Activated naive CD8-positive, alpha-beta T cell (primary cell): ENCODE measurements around the gene HAUS7.

Experiments
- H3K27ac Mint-ChIP-seq: one replicate; pipeline ENCODE4 v1.8.0; 2021; ENCODE audit warnings: mixed read lengths
- H3K27me3 Mint-ChIP-seq: one replicate; pipeline ENCODE4 v1.8.0; 2021; ENCODE audit warnings: mixed read lengths
- H3K36me3 Mint-ChIP-seq: one replicate; pipeline ENCODE4 v1.8.0; 2021; ENCODE audit warnings: mixed read lengths
- H3K4me1 Mint-ChIP-seq: one replicate; pipeline ENCODE4 v1.8.0; 2021; ENCODE audit warnings: low read depth, mixed read lengths
- H3K4me3 Mint-ChIP-seq: one replicate; pipeline ENCODE4 v1.8.0; 2021; ENCODE audit warnings: mild to moderate bottlenecking, mixed read lengths
- H3K9me3 Mint-ChIP-seq: one replicate; pipeline ENCODE4 v1.8.0; 2021; ENCODE audit warnings: low read depth, mixed read lengths

Gene HAUS7

DNA sequence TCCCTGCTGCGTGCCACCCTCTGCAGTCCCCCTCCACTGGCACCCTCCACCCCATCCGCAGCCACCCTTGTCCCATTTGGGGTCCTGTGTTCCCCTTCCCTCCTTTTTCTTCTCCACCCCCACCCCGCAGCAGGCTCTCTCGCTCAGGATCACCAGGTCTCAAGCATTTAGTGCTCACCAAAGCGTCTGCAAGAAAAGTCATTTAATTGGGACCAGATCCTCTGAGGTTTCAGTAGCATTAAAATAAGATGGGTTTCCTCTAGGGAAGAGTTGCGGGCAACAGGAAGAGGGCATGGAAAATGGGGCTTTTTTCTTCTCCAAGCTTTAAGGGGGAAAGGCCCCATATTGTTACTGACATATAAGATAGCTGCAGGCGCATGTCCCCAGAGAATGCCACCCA lies 4.9 kb upstream of the HAUS7 start:
- no peak overlapping the region for H3K4me3 Mint-ChIP-seq
- H3K9me3 Mint-ChIP-seq, result no peaks in the 10 kb centered on the region
- no peak overlapping the region for H3K27ac Mint-ChIP-seq
- no peaks in the 10 kb centered on the region for H3K27me3 Mint-ChIP-seq
- H3K36me3 Mint-ChIP-seq, result no peaks in the 10 kb centered on the region
- peaks cover 2% of the 10 kb centered on the region for H3K4me1 Mint-ChIP-seq

DNA sequence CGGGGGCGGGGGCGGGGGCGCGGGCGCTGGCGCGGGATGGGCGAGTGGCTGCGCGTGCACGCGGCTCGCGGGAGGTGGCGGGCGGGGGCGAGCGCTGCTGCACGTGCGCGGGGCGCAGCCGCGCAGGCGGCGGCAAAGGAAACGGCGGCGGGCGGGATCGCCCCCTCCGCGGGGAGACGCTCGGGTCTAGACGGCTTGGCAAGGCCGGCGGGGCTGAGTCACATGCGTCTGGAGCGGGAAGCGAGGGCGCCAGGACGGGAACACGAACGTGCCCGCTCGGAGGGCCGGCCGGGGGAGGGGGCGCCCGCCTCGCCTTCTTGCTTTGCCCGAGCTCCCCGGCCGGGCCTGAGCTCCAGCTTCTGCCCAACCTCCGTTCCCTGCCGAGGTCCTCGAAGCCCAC lies 4.3 kb upstream of the HAUS7 start:
- Mint-ChIP-seq H3K9me3 (no peaks in the 10 kb centered on the region), H3K4me3 (no peak overlapping the region), H3K27me3 (no peaks in the 10 kb centered on the region), H3K36me3 (no peaks in the 10 kb centered on the region), H3K4me1 (peaks cover 2% of the 10 kb centered on the region), H3K27ac (no peak overlapping the region)

- Mint-ChIP-seq H3K27ac (peak overlapping the region; percentile 46), H3K36me3 (no peaks in the 10 kb centered on the region), H3K27me3 (no peaks in the 10 kb centered on the region), H3K4me1 (peaks cover 2% of the 10 kb centered on the region), H3K9me3 (no peaks in the 10 kb centered on the region), H3K4me3 (peak overlapping the region; percentile 7)
Observed at GRCh38 chrX:153474266-153474665, 3.9 kb upstream of the HAUS7 start.

DNA sequence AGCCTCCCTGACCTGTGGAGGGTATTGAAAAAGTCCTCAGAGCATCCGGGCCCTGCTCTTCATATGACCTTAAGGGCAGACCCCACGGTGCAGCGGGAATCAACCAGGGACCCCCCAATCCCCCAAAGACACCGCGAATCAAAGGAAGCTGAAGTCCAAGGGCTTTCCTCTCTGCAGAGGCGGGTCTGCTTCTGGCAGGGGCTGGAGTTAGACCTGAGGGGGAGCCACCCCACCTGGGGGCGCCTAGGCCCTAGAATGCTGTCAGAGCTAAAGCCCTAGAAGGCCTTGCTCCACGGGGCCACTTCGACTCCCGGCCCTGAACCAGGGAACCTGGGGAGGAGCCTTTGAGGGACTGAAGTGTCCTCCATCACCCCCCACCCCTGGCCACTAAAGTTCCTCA lies 2.8 kb upstream of the HAUS7 start:
- peaks cover 5% of the 10 kb centered on the region for H3K4me1 Mint-ChIP-seq
- H3K36me3 Mint-ChIP-seq, result no peaks in the 10 kb centered on the region
- H3K9me3 Mint-ChIP-seq, result no peaks in the 10 kb centered on the region
- no peak overlapping the region for H3K4me3 Mint-ChIP-seq
- no peak overlapping the region for H3K27ac Mint-ChIP-seq
- H3K27me3 Mint-ChIP-seq, result no peaks in the 10 kb centered on the region

DNA sequence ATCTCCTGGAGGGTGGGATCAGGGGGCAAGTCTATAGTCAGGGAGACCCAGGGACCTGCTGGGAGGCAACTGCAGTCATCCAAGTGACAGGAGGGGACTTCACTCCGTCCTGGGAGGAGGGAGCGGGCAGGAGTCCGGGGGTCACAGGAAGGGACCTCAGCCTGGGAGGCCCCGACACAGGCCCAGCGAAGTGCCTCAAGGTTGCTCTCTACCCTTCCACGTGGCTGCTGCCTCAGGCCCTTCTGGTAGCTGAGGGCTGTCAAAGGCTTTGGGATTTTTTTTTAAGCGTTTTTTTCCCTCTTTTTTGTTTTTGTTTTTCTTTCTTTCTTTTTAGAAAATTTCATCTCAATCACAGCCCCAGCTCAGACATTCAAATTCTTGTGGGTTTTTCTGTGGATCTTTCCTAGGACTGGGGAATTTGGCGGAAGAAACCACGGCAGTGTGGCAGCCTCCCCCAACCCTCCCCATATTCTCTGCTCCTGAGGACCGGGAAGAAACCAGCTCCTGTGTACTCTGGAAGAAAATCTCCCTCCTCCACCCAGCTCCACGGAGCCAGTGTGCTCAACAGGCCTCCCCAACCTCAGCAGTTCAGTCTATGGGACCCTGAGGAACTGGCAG lies 1.4 kb upstream of the HAUS7 start:
- Mint-ChIP-seq H3K27ac (no peak overlapping the region), H3K4me1 (peaks cover 11% of the 10 kb centered on the region), H3K4me3 (no peak overlapping the region), H3K36me3 (no peaks in the 10 kb centered on the region), H3K9me3 (no peaks in the 10 kb centered on the region), H3K27me3 (no peaks in the 10 kb centered on the region)

DNA sequence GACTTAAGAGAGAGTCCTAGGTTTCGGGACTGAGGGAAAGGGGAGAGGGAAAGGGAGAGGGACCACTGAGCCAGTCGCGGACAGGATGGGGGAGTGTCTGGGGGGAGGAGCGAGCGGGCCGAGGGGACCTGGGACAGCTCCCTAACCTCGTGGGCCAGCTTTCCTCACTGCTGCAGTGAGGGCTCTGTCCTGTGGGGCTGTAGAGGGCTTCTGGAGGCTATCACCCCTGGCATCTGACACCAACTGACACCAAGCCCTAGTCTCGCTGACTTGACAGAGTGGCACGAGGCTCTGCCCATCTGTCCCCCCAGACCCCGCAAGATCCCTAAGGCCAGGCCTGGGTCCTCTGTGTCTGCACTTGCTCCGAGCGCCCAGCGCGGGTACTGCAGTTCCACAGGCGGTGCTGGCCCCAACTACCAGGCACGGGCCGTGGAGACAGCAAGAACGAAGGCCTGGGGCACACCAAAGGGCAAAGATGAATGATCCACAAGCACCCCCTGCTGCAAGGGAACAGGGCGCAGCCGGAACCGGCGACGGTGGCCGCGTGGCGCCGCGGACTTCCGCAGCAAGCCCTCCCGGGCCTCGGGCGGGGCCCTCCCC lies 465 bp downstream of the HAUS7 start:
- no peaks in the 10 kb centered on the region for H3K27me3 Mint-ChIP-seq
- H3K4me3 Mint-ChIP-seq, result peak overlapping the region; percentile 84
- no peaks in the 10 kb centered on the region for H3K36me3 Mint-ChIP-seq
- peaks cover 9% of the 10 kb centered on the region for H3K4me1 Mint-ChIP-seq
- peak overlapping the region; percentile 73 for H3K27ac Mint-ChIP-seq
- no peaks in the 10 kb centered on the region for H3K9me3 Mint-ChIP-seq

GRCh38 chrX:153468008-153468580 lies 2.3 kb downstream of the HAUS7 start:
- H3K4me1 Mint-ChIP-seq, result peaks cover 9% of the 10 kb centered on the region
- H3K27ac Mint-ChIP-seq, result no peak overlapping the region
- H3K36me3 Mint-ChIP-seq, result no peaks in the 10 kb centered on the region
- H3K9me3 Mint-ChIP-seq, result no peaks in the 10 kb centered on the region
- H3K27me3 Mint-ChIP-seq, result no peaks in the 10 kb centered on the region
- H3K4me3 Mint-ChIP-seq, result peak overlapping the region; percentile 17

DNA sequence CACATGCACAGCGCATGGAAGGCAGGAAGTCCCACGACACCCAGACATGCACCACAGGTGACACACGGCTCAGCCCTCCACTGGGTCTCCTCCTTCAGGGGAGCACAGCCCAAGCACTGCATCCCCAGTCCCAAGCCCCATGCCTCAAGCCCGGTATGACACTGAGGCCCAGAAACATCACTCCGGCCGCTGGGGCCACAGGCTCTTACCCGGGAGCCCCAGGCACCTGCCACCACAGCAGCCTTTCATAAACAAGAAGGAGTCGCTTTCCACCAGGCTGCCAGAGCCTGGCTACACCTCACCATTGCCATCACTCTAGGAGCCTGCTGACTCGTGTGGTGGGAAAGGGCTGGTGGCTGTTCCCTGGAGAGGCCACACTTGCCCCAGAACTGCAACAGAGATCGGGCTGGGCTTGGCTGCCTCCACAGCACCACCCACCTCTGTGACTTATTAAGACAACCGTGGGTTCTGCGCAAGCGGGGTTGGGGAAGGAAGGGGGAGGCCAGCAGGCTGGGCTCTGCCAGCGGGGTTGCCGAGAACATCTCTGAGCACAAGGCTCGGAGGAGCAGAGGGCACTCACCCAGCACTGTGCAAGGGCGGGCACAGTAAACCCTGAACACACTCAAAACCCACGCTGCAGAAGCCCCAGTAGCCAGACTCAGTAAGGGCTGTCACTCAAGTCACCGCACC lies 4.5 kb downstream of the HAUS7 start:
- H3K27ac Mint-ChIP-seq, result no peak overlapping the region
- H3K4me1 Mint-ChIP-seq, result peaks cover 9% of the 10 kb centered on the region
- no peak overlapping the region for H3K4me3 Mint-ChIP-seq
- H3K9me3 Mint-ChIP-seq, result no peaks in the 10 kb centered on the region
- no peaks in the 10 kb centered on the region for H3K27me3 Mint-ChIP-seq
- H3K36me3 Mint-ChIP-seq, result no peaks in the 10 kb centered on the region

DNA sequence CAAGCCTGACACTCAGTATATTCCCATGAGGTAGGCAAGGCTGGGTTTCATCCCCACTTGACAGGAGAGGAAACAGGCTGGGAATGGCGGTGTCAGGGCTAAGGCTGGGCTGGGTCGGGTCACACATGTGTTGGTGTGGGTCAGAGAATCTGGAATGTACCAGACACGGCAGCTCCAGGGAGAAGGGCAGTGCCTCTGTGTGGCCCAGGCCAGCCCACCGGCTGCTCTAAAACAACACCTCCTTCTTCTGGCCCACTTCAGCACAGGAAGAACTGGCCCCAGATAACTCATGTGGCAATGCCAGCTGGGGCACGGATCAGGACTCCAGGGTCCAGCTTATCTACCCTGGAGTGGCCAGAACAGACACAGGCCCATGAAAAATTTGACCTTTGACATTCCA lies 6.3 kb downstream of the HAUS7 start:
- Mint-ChIP-seq H3K27ac (no peak overlapping the region), H3K27me3 (no peaks in the 10 kb centered on the region), H3K9me3 (no peaks in the 10 kb centered on the region), H3K4me3 (no peak overlapping the region), H3K36me3 (no peaks in the 10 kb centered on the region), H3K4me1 (peaks cover 9% of the 10 kb centered on the region)

DNA sequence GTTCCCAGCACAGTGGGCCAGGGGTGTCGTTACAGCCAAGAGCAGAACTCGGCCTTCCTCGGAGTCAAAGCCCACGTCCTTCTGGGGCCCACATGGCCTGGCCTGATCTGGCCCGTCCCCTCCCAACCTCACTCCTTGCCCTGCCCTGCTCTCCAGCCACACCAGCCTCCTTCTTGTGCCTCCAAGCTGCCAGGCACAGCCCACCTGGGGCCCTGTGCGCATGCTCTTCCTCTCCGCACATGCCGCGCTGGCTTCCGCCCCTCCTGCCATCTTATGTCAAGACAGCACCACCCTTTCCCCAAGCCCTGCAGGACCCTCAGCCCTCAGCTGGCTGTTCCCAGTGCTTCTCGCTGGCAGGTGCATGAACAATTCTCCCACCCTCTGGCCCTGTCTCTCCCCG lies 6.8 kb downstream of the HAUS7 start:
- Mint-ChIP-seq H3K4me3 (no peak overlapping the region), H3K27ac (no peak overlapping the region), H3K9me3 (no peaks in the 10 kb centered on the region), H3K27me3 (no peaks in the 10 kb centered on the region), H3K4me1 (peaks cover 6% of the 10 kb centered on the region), H3K36me3 (no peaks in the 10 kb centered on the region)

- no peaks in the 10 kb centered on the region for H3K9me3 Mint-ChIP-seq
- H3K4me1 Mint-ChIP-seq, result peaks cover 6% of the 10 kb centered on the region
- H3K36me3 Mint-ChIP-seq, result no peaks in the 10 kb centered on the region
- H3K4me3 Mint-ChIP-seq, result no peak overlapping the region
- no peaks in the 10 kb centered on the region for H3K27me3 Mint-ChIP-seq
- no peak overlapping the region for H3K27ac Mint-ChIP-seq
Observed at GRCh38 chrX:153463031-153463430, 7.3 kb downstream of the HAUS7 start.

GRCh38 chrX:153462291-153462690 lies 8.1 kb downstream of the HAUS7 start:
- H3K4me3 Mint-ChIP-seq, result no peak overlapping the region
- no peaks in the 10 kb centered on the region for H3K27me3 Mint-ChIP-seq
- peaks cover 2% of the 10 kb centered on the region for H3K4me1 Mint-ChIP-seq
- H3K9me3 Mint-ChIP-seq, result no peaks in the 10 kb centered on the region
- no peaks in the 10 kb centered on the region for H3K36me3 Mint-ChIP-seq
- no peak overlapping the region for H3K27ac Mint-ChIP-seq

GRCh38 chrX:153460826-153461225 lies 9.6 kb downstream of the HAUS7 start:
- H3K4me1 Mint-ChIP-seq, result no peaks in the 10 kb centered on the region
- no peaks in the 10 kb centered on the region for H3K27me3 Mint-ChIP-seq
- H3K27ac Mint-ChIP-seq, result no peak overlapping the region
- no peaks in the 10 kb centered on the region for H3K9me3 Mint-ChIP-seq
- no peaks in the 10 kb centered on the region for H3K36me3 Mint-ChIP-seq
- no peak overlapping the region for H3K4me3 Mint-ChIP-seq

- H3K27me3 Mint-ChIP-seq, result no peaks in the 10 kb centered on the region
- H3K4me3 Mint-ChIP-seq, result no peak overlapping the region
- no peak overlapping the region for H3K27ac Mint-ChIP-seq
- H3K36me3 Mint-ChIP-seq, result no peaks in the 10 kb centered on the region
- H3K4me1 Mint-ChIP-seq, result no peaks in the 10 kb centered on the region
- H3K9me3 Mint-ChIP-seq, result no peaks in the 10 kb centered on the region
Observed at GRCh38 chrX:153459986-153460385, 10.4 kb downstream of the HAUS7 start.

GRCh38 chrX:153458476-153458875 lies 11.9 kb downstream of the HAUS7 start:
- Mint-ChIP-seq H3K4me1 (no peaks in the 10 kb centered on the region), H3K9me3 (no peaks in the 10 kb centered on the region), H3K27me3 (no peaks in the 10 kb centered on the region), H3K4me3 (no peak overlapping the region), H3K27ac (no peak overlapping the region), H3K36me3 (no peaks in the 10 kb centered on the region)
